DMS 273 (cell line): ENCODE results near the gene BCL2L2.
"Not testable (repeated sequence)": the region's sequence is repeated elsewhere in the genome, so short reads cannot be mapped to it uniquely, and the experiment has no call there.

Source experiments
- DNase-seq: peaks from one replicate; lab custom pipeline; 2025; ENCODE audit not compliant: unreplicated experiment; lab: John Stamatoyannopoulos, UW

Gene BCL2L2

GRCh38 chr14:23322568-23323517, 16.2 kb downstream of the BCL2L2 start:
- DNase-seq = no peak

GRCh38 chr14:23323838-23324454, 17.3 kb downstream of the BCL2L2 start:
- no peak for DNase-seq

- DNase-seq = no peak
Measured at GRCh38 chr14:23324455-23324846, 17.8 kb downstream of the BCL2L2 start.

- DNase-seq = no peak
Measured at GRCh38 chr14:23324993-23325392, 18.4 kb downstream of the BCL2L2 start.

GRCh38 chr14:23325746-23326145, 19.1 kb downstream of the BCL2L2 start:
- not testable (repeated sequence) for DNase-seq

GRCh38 chr14:23326491-23327332, 20.1 kb downstream of the BCL2L2 start:
- DNase-seq = peak; percentile 44

- peak; percentile 88 for DNase-seq
Measured at GRCh38 chr14:23327947-23328744, 21.5 kb downstream of the BCL2L2 start.

- DNase-seq = no peak
Measured at GRCh38 chr14:23335623-23336022, 29.0 kb downstream of the BCL2L2 start.

GRCh38 chr14:23339506-23340268, 33.1 kb downstream of the BCL2L2 start:
- peak; percentile 22 for DNase-seq

- DNase-seq = no peak
Measured at GRCh38 chr14:23344481-23344880, 37.8 kb downstream of the BCL2L2 start.

- DNase-seq = no peak
Measured at GRCh38 chr14:23345987-23346692, 39.5 kb downstream of the BCL2L2 start.

GRCh38 chr14:23346693-23347405, 40.2 kb downstream of the BCL2L2 start:
- no peak for DNase-seq

- DNase-seq = no peak
Measured at GRCh38 chr14:23347406-23348296, 41.0 kb downstream of the BCL2L2 start.

GRCh38 chr14:23348297-23348655, 41.6 kb downstream of the BCL2L2 start:
- no peak for DNase-seq

- DNase-seq = no peak
Measured at GRCh38 chr14:23349156-23349845, 42.7 kb downstream of the BCL2L2 start.

- no peak for DNase-seq
Measured at GRCh38 chr14:23351681-23352505, 45.3 kb downstream of the BCL2L2 start.
